Esophagus muscularis mucosa (tissue), 4 donors: ENCODE results near the gene PSMB2. TPM values are rescaled to one million over a fixed set of nuclear protein-coding genes. Genes with fewer than 3 reads are reported as not detected.
"Not testable (repeated sequence)": the region's sequence is repeated elsewhere in the genome, so short reads cannot be mapped to it uniquely, and the experiment has no call there.

Experiments used
- DNase-seq: peaks from one replicate; pipeline ENCODE4 v3.0.0-alpha.2; 2017; ENCODE audit errors: extremely low spot score
- H3K27ac ChIP-seq, 4 donors: fragments of 200-600 bp; sonication (generic); replicated peaks in 1 of 4; 1 replicate in 3 of 4; 2 replicates in 1 of 4; pipeline ENCODE4 v1.5.1; 2016 to 2019; ENCODE audit warnings: mild to moderate bottlenecking in 1 of 4
- H3K27me3 ChIP-seq, 4 donors: fragments of 200-600 bp; sonication (generic); one replicate each; pipeline versions ENCODE4 v1.5.1 to v1.6.0; 2016 to 2019
- H3K36me3 ChIP-seq, 4 donors: fragments of 200-600 bp; sonication (generic); one replicate each; pipeline ENCODE4 v1.5.1; 2016 to 2019
- H3K4me1 ChIP-seq, 4 donors: fragments of 200-600 bp; sonication (generic); one replicate each; pipeline ENCODE4 v1.5.1; 2016 to 2019
- H3K4me3 ChIP-seq, 4 donors: fragments of 200-600 bp; sonication (generic); 1 replicate in 2 of 4; 2 replicates in 2 of 4; pipeline ENCODE4 v1.5.1; 2016 to 2019; ENCODE audit warnings: mild to moderate bottlenecking in 4 of 4, moderate library complexity in 1 of 4
- H3K9me3 ChIP-seq, 4 donors: fragments of 200-600 bp; sonication (generic); 1 replicate in 3 of 4; 2 replicates in 1 of 4; pipeline ENCODE4 v1.5.1; 2016 to 2019
- EP300 ChIP-seq: sonication (generic); formaldehyde crosslinking; IDR thresholded peaks from one replicate; pipeline ENCODE4 v1.6.1; 2017; ENCODE audit warnings: antibody characterized with exemption
- POLR2A ChIP-seq: fragments of 450-650 bp; IDR thresholded peaks from one replicate; pipeline ENCODE4 v1.6.1; 2017; ENCODE audit warnings: antibody characterized with exemption, moderate library complexity, mild to moderate bottlenecking, low read depth
- POLR2AphosphoS5 ChIP-seq, 2 donors: sonication (generic); formaldehyde crosslinking; IDR thresholded peaks; one replicate each; pipeline ENCODE4 v1.6.1; 2017; ENCODE audit warnings: antibody characterized with exemption in 2 of 2
- WGBS: methylation state at CpG from one replicate; pipeline ENCODE4 v1.1.5; 2018; 5-methylcytosine and 5-hydroxymethylcytosine counted together
- intact Hi-C: fragments of 100-400 bp; cut with DNase I; formaldehyde crosslinking; loops from one replicate; pipeline ENCODE4 v1.15.1; 2023
- total RNA-seq, 4 donors: library from RNA; depleted of rRNA; stranded (reverse); fragments of >200 nt; gene quantifications; one replicate each; pipeline versions ENCODE4 v1.1.0 to v1.2.1, GENCODE V29; 2016
- TF ChIP-seq, protein P1 (sequence below), 3 experiments: fragments of 200-600 bp in 2 of 3; fragments of 450-650 bp in 1 of 3; sonication (generic) in 2 of 3; IDR thresholded peaks; one replicate each; pipeline ENCODE4 v1.5.1; 2017 to 2019; ENCODE audit warnings: antibody characterized with exemption in 3 of 3, mild to moderate bottlenecking in 2 of 3, moderate library complexity in 1 of 3

The PSMB2 gene
- total RNA-seq, 4 donors from 2014 or later: 30.3 to 40.5 (median 32.4) TPM

GRCh38 chr1:35589516-35590427 lies 51.6 kb downstream of the PSMB2 start:
- peaks cover 0 to 4% (median 0%) of the 10 kb centered on the region in 4 donors for H3K4me1 ChIP-seq
- intact Hi-C loops: no loop called here
- no peak overlapping the region for H3K4me3 ChIP-seq
- TF ChIP-seq POLR2AphosphoS5 (IDR thresholded peaks at IDR 0.05): no peak
- no peak for TF ChIP-seq POLR2A
- no peak for TF ChIP-seq EP300
- TF ChIP-seq, protein P1, sequence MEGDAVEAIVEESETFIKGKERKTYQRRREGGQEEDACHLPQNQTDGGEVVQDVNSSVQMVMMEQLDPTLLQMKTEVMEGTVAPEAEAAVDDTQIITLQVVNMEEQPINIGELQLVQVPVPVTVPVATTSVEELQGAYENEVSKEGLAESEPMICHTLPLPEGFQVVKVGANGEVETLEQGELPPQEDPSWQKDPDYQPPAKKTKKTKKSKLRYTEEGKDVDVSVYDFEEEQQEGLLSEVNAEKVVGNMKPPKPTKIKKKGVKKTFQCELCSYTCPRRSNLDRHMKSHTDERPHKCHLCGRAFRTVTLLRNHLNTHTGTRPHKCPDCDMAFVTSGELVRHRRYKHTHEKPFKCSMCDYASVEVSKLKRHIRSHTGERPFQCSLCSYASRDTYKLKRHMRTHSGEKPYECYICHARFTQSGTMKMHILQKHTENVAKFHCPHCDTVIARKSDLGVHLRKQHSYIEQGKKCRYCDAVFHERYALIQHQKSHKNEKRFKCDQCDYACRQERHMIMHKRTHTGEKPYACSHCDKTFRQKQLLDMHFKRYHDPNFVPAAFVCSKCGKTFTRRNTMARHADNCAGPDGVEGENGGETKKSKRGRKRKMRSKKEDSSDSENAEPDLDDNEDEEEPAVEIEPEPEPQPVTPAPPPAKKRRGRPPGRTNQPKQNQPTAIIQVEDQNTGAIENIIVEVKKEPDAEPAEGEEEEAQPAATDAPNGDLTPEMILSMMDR (IDR thresholded peaks at IDR 0.05): no peak
- peaks cover 0 to 10% (median 5%) of the 10 kb centered on the region in 4 donors for H3K36me3 ChIP-seq
- WGBS: 94% methylated on average over 15 of the region's 15 CpGs
- H3K27ac ChIP-seq: no peak overlapping the region
- no peak for DNase-seq
- H3K9me3 ChIP-seq: no peaks in the 10 kb centered on the region
- H3K27me3 ChIP-seq: no peaks in the 10 kb centered on the region

- intact Hi-C loops: no loop called here
- WGBS: 73% methylated on average over 21 of the region's 21 CpGs
- no peaks in the 10 kb centered on the region for H3K4me1 ChIP-seq
- H3K27me3 ChIP-seq: no peaks in the 10 kb centered on the region
- H3K27ac ChIP-seq: no peak overlapping the region
- TF ChIP-seq POLR2A: no peak
- TF ChIP-seq, protein P1 (IDR thresholded peaks at IDR 0.05): no peak
- no peak for TF ChIP-seq EP300
- TF ChIP-seq POLR2AphosphoS5 (IDR thresholded peaks at IDR 0.05): no peak
- no peaks in the 10 kb centered on the region for H3K9me3 ChIP-seq
- peaks cover 0 to 10% (median 5%) of the 10 kb centered on the region in 4 donors for H3K36me3 ChIP-seq
- no peak for DNase-seq
- no peak overlapping the region for H3K4me3 ChIP-seq
Measured at GRCh38 chr1:35588197-35588910, 53.0 kb downstream of the PSMB2 start.

GRCh38 chr1:35587736-35588135 lies 53.6 kb downstream of the PSMB2 start:
- Histone ChIP-seq H3K27ac (no peak overlapping the region), H3K36me3 (peaks cover 0 to 10% (median 5%) of the 10 kb centered on the region in 4 donors), H3K27me3 (no peaks in the 10 kb centered on the region), H3K4me3 (no peak overlapping the region), H3K4me1 (no peaks in the 10 kb centered on the region), H3K9me3 (no peaks in the 10 kb centered on the region)
- TF ChIP-seq POLR2AphosphoS5 (IDR thresholded peaks at IDR 0.05) (no peak), POLR2A (no peak), EP300 (no peak)
- TF ChIP-seq, protein P1 (IDR thresholded peaks at IDR 0.05): no peak
- no peak for DNase-seq
- 84% methylated on average over 6 of the region's 6 CpGs for WGBS
- intact Hi-C loops: no loop called here

DNA sequence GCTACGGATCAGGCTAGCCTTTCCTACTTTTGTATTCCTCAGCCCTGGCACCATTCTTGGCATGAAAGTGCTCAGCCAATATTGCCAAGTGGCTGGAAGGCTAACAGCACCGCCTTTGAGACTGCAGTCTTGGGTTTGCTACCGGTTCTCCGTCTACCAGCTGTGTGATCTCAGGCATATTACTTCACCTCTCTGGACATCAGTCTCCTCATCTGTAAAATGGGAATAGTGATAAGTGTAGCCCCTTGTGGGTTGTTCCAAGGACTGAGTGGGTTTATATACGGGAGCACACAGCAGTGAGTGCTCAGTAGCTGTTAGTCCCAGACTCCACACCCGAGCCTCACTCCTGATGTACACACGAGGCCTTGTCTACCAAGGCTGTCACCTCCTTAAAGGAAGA lies 54.5 kb downstream of the PSMB2 start:
- no peaks in the 10 kb centered on the region for H3K9me3 ChIP-seq
- DNase-seq: no peak
- no peaks in the 10 kb centered on the region for H3K27me3 ChIP-seq
- TF ChIP-seq EP300 (no peak), POLR2AphosphoS5 (IDR thresholded peaks at IDR 0.05) (no peak), POLR2A (no peak)
- TF ChIP-seq, protein P1 (IDR thresholded peaks at IDR 0.05): no peak
- no peaks in the 10 kb centered on the region for H3K4me1 ChIP-seq
- no peak overlapping the region for H3K27ac ChIP-seq
- 87% methylated on average over 7 of the region's 7 CpGs for WGBS
- intact Hi-C loops: no loop called here
- H3K36me3 ChIP-seq: peaks cover 0 to 10% (median 5%) of the 10 kb centered on the region in 4 donors
- H3K4me3 ChIP-seq: no peak overlapping the region

GRCh38 chr1:35585805-35586204 lies 55.5 kb downstream of the PSMB2 start:
- H3K27me3 ChIP-seq, DNase-seq, H3K4me3 ChIP-seq, H3K9me3 ChIP-seq, H3K27ac ChIP-seq, intact Hi-C loops, H3K36me3 ChIP-seq, H3K4me1 ChIP-seq: not testable (repeated sequence)
- WGBS: 89% methylated on average over 1 of the region's 1 CpG
